ENCODE results near the gene ATOH8.

ATOH8 gene

DNA sequence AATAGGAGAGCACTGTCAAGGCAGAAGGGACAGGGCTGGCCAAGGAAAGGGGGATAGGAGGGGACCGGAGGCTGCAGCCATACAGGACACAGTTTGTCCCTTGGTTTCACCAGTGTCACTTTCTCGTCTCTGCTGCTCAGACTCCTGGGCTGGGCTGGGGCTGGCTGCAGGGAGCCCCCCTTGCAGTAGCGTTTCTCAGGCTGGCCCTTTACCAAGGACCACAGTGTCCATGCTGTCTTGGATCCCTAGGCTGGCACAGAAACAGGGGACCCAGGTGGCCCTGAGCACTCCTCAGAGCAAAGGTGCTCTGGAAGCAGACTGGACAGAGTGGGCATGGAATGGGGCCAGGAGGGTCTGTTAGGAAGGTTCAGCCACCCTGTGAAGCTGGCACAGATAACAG, 34.8 kb downstream of the ATOH8 start:
- TF ChIP-seq, protein P1, sequence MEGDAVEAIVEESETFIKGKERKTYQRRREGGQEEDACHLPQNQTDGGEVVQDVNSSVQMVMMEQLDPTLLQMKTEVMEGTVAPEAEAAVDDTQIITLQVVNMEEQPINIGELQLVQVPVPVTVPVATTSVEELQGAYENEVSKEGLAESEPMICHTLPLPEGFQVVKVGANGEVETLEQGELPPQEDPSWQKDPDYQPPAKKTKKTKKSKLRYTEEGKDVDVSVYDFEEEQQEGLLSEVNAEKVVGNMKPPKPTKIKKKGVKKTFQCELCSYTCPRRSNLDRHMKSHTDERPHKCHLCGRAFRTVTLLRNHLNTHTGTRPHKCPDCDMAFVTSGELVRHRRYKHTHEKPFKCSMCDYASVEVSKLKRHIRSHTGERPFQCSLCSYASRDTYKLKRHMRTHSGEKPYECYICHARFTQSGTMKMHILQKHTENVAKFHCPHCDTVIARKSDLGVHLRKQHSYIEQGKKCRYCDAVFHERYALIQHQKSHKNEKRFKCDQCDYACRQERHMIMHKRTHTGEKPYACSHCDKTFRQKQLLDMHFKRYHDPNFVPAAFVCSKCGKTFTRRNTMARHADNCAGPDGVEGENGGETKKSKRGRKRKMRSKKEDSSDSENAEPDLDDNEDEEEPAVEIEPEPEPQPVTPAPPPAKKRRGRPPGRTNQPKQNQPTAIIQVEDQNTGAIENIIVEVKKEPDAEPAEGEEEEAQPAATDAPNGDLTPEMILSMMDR (IDR thresholded peaks at IDR 0.05; ENCODE audit: low read depth, low read length): no peak

DNA sequence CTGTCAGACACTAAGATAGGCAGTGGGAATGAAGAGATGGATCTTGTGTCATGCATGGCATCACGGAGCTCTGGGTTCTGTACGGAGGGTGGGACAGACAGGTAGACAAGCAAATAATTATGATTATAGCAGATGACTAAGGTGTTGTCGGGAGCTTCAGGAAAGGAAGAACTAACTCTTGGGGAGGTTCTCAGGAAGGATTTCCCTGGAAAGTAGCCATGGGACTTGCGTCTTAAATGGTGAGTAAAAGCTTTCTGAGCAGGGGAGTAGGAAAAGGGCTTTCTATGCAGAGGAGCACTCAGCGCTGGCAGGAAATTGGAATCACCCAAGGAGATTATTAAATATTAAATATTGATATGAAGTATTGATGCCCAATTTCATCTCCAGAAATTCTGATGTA, 35.5 kb downstream of the ATOH8 start:
- DNase-seq (ENCODE audit: extremely low read depth, low read depth): no peak
- TF ChIP-seq, protein P1 (IDR thresholded peaks at IDR 0.05; ENCODE audit: low read depth, low read length): no peak

More for the DNA sequence above, 34.8 kb downstream of the ATOH8 start:
- DNase-seq (ENCODE audit: extremely low read depth, low read depth): no peak

DNA sequence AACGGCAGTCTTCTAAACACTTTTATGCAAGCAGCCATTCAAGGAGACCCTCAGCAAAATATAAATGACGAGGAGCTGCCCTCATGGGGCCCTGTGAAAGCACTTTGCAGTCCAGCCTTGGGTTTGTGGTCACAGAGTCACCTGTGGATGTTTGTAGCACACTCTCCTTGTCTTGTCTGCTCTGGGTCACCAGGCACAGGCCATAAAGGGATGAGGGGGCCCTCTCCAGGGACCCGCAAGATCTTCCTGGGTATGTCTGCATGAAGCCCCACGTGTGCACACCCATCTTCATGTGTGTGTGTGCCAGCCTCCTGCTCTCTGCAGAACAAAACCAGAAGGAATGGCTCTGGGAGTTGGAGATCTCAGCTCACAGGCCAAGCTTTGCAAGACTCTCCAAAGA, 36.2 kb downstream of the ATOH8 start:
- TF ChIP-seq, protein P1 (IDR thresholded peaks at IDR 0.05; ENCODE audit: low read depth, low read length): no peak
- no peak for DNase-seq (ENCODE audit: extremely low read depth, low read depth)

DNA sequence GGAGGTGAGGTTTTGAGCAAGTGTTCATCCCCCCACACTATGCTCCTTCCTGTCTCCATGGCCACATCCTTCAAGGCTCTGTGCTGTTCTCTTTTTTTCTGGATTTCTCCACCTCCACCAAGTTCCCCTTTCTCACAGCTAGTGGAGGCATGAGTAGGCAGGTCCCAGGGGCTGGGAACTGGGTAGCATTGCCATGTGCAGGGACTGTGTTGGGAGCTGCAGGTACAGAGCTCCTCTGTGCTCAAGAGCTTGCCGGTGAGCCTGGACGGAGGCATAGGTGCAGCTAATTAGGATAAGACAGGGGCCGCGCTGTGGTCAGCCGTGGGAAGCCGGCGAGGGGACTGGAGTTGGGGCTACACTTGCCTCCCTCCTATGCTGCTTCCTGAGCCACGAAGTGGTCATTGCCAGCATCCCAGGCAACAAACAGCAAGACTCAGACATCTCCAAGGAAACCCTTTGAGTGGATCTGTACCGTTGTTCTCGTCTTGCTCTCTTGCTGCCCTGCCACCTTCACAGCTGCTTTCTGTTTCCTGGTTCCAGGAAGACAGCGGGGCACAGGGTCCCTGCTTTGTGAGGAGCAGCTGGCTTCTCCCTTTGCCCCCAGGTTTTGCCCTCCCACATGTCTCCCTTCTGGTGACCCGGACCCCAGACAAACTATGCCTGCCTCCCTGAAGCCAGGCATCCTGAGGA, 36.9 kb downstream of the ATOH8 start:
- DNase-seq (ENCODE audit: extremely low read depth, low read depth): no peak
- TF ChIP-seq, protein P1 (IDR thresholded peaks at IDR 0.05; ENCODE audit: low read depth, low read length): no peak

DNA sequence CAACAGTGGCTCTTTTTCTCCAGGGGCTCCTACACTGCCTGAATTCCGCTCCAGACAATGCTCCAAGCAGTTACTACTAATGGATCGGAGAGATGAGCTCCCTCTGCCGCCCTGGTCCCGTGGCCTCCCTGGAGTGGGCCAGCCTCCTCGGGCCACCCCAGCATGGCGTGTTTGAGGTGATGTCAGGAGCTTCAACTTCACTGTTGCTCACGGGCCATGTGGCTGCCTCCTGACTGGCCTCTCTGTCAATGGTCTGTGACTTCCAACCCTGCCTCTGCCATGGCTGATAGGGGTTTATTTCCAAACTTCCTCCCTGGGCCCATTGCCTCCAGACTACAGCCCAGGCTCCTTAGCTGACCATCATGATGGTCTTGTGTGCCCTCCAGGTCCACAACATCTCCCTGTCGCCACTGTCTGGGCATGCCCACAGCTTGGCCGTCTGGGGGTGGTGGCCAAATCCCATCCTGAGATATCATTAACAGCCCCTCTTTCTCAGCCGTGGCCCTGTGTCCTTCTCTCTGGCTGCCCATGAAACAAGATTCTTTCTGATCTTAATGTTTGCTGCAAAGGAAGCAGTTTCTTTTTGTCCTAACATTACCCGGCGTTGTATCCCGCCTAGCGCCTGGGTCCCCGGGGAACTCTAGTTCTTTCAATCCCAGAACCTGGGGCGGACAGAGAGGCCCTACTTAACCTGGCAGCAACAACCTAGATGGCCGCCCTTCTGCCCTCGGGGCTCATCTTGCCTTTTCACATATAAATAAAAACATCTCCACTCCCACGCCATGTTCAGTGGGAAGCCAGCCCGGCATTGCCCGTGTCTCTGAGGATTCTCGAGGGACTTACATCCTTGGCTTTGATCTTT, 38.1 kb downstream of the ATOH8 start:
- no peak for DNase-seq (ENCODE audit: extremely low read depth, low read depth)
- TF ChIP-seq, protein P1 (IDR thresholded peaks at IDR 0.05; ENCODE audit: low read depth, low read length): no peak

DNA sequence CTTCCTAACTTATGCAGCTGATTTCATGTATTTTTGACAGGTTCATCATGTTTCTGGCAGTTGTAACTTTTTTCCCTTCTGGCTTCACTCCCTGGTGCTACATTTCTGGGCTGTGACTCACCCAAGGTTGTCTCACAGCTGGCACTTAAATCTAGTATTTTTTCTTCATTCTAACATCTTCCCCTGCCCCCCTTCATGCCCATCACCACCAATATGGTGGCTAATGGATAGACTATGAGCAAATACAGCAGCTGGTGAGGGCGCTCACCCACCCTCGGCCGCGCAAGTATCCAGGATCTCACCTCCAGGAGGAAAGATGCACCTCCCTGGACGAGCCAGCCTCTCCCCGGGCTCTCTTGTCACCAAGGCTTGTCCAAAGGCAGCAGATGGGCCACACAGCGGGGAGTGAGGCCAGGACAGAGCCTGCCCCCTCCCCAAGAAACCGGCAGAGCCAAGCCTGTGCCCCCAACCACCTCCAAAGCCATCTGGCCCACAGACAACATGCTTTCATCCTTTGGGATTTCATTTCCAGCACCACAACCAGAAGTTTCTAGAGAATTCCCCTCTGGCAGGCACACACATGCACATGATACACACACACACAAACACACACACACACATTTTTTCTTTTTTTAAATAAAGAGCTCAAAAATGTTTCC, 39.1 kb downstream of the ATOH8 start:
- DNase-seq (ENCODE audit: extremely low read depth, low read depth): no peak
- TF ChIP-seq, protein P1 (IDR thresholded peaks at IDR 0.05; ENCODE audit: low read depth, low read length): no peak

DNA sequence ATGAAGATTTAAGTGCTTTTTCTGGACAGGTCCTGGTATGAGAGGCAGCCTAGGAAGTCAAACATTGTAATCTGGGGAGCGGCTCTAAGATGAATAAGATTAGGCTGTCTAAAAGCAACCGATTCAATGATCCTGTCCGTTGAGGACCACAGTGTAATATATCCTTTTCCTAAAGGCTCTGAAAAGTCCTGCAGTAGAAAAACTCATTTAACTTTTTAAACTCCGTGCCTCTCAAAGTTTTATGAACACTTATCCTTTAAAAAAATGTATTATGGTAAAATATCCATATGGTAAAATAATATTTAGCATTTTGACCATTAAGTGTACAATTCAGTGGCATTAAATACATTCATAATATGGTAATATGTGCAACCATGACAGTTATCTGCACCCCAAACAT, 39.8 kb downstream of the ATOH8 start:
- TF ChIP-seq, protein P1 (IDR thresholded peaks at IDR 0.05; ENCODE audit: low read depth, low read length): no peak
- no peak for DNase-seq (ENCODE audit: extremely low read depth, low read depth)

Measured in AG09319 (cell line).